Smooth muscle cell (in vitro differentiated cells): Measurements from ENCODE around the gene ASCL2. TPM values are rescaled to one million over a fixed set of nuclear protein-coding genes. Genes with fewer than 3 reads are reported as not detected.

ENCODE experiments used
- DNase-seq: peaks from one replicate; lab custom pipeline; 2025; ENCODE audit not compliant: unreplicated experiment; lab: John Stamatoyannopoulos, UW
- H2AFZ ChIP-seq: fragments of 200-600 bp; sonication (generic); 2 replicates; pipeline ENCODE4 v1.6.0; 2016; ENCODE audit warnings: antibody characterized with exemption, low read depth, mild to moderate bottlenecking
- H3F3A ChIP-seq: fragments of 200-600 bp; sonication (generic); 2 replicates; pipeline ENCODE4 v1.6.0; 2017; ENCODE audit warnings: antibody characterized with exemption, low read depth
- H3K27ac ChIP-seq: fragments of 200-600 bp; sonication (generic); 2 replicates; pipeline ENCODE4 v1.5.1; 2016; ENCODE audit warnings: low read depth, mild to moderate bottlenecking
- H3K27me3 ChIP-seq: fragments of 200-600 bp; sonication (generic); 2 replicates; pipeline ENCODE4 v1.6.1; 2016; ENCODE audit warnings: low read depth, mild to moderate bottlenecking
- H3K36me3 ChIP-seq: fragments of 200-600 bp; sonication (generic); 2 replicates; pipeline ENCODE4 v1.5.1; 2016; ENCODE audit warnings: low read depth
- H3K4me1 ChIP-seq: fragments of 200-600 bp; sonication (generic); 2 replicates; pipeline ENCODE4 v1.5.1; 2016; ENCODE audit warnings: low read depth
- H3K4me2 ChIP-seq: fragments of 200-600 bp; sonication (generic); 2 replicates; pipeline ENCODE4 v1.6.0; 2016; ENCODE audit warnings: mild to moderate bottlenecking
- H3K4me3 ChIP-seq: fragments of 200-600 bp; sonication (generic); 2 replicates; pipeline ENCODE4 v1.5.1; 2016; ENCODE audit warnings: mild to moderate bottlenecking
- H3K79me2 ChIP-seq: fragments of 200-600 bp; sonication (generic); 2 replicates; pipeline ENCODE4 v1.6.0; 2016; ENCODE audit warnings: low read depth, mild to moderate bottlenecking
- H3K9ac ChIP-seq: fragments of 200-600 bp; sonication (generic); 2 replicates; pipeline ENCODE4 v1.6.0; 2016; ENCODE audit warnings: low read depth
- H3K9me3 ChIP-seq: fragments of 200-600 bp; sonication (generic); replicated peaks from 2 replicates; pipeline ENCODE4 v1.5.1; 2016; ENCODE audit warnings: low read depth
- H4K20me1 ChIP-seq: fragments of 200-600 bp; sonication (generic); 2 replicates; pipeline ENCODE4 v1.6.0; 2016; ENCODE audit warnings: low read depth
- WGBS: methylation state at CpG from one replicate; pipeline ENCODE4 v1.1.7; 2016; ENCODE audit warnings: low lambda C conversion rate; 5-methylcytosine and 5-hydroxymethylcytosine counted together
- polyA plus RNA-seq: library from polyadenylated mRNA; unstranded; fragments of >200 nt; fragmentation: Nextera tagmentation; extraction: Ambion mirVana; gene quantifications from 2 replicates; pipeline ENCODE4 v1.2.1, GENCODE V29; 2016
- total RNA-seq: library from RNA; depleted of rRNA; stranded (reverse); fragments of >200 nt; gene quantifications from 2 replicates; pipeline ENCODE4 v1.2.3, GENCODE V29; 2014
- TF ChIP-seq, protein P1 (sequence below): fragments of 200-600 bp; sonication (generic); IDR thresholded peaks from 2 replicates; pipeline ENCODE4 v1.5.1; 2017; ENCODE audit warnings: borderline replicate concordance, mild to moderate bottlenecking, antibody characterized with exemption; ENCODE audit not compliant: insufficient read depth, poor library complexity, severe bottlenecking

The ASCL2 gene
- total and polyA plus RNA-seq, 2 experiments from 2014 or later, result 0.33 TPM; not detected in 1

DNA sequence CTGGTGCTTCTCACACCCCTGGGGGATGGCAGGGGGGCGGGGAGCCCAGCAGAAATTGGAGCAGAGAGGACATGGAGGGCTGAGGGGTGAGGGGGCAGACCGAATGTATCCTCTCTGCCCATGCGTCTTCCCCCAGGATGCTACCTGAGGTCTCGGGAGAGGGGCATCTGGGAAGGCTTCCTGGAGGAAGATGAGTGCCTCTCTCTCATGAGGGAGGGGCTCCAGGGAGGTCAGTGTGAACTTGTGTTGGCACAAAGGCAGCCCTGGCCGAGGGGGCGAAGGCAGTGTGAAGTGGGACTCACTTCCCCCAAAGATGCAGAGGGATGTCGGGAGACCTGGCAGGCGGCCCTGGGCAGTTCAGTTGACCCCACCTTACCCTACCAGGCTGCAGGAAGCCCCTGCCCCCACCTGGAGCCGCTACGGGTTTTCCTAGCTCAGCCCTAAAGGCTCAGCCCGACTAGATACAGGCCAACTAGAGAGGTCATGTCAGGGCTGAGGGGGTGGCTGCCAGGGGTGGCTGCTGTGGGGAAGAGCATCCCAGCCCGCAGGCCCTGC, 10.4 kb downstream of the ASCL2 start:
- H3K27me3 ChIP-seq, result peaks cover 8% of the 10 kb centered on the region
- H3K4me3 ChIP-seq, result no peak overlapping the region
- no peaks in the 10 kb centered on the region for H4K20me1 ChIP-seq
- no peak overlapping the region for H3K4me2 ChIP-seq
- no peak overlapping the region for H3K27ac ChIP-seq
- H3K4me1 ChIP-seq, result no peaks in the 10 kb centered on the region
- WGBS, result 75% methylated on average over 11 of the region's 12 CpGs
- no peak overlapping the region for H2AFZ ChIP-seq
- no peaks in the 10 kb centered on the region for H3F3A ChIP-seq
- H3K36me3 ChIP-seq, result no peaks in the 10 kb centered on the region
- DNase-seq, result no peak
- no peaks in the 10 kb centered on the region for H3K9me3 ChIP-seq
- H3K9ac ChIP-seq, result no peak overlapping the region
- no peaks in the 10 kb centered on the region for H3K79me2 ChIP-seq
- TF ChIP-seq, protein P1, sequence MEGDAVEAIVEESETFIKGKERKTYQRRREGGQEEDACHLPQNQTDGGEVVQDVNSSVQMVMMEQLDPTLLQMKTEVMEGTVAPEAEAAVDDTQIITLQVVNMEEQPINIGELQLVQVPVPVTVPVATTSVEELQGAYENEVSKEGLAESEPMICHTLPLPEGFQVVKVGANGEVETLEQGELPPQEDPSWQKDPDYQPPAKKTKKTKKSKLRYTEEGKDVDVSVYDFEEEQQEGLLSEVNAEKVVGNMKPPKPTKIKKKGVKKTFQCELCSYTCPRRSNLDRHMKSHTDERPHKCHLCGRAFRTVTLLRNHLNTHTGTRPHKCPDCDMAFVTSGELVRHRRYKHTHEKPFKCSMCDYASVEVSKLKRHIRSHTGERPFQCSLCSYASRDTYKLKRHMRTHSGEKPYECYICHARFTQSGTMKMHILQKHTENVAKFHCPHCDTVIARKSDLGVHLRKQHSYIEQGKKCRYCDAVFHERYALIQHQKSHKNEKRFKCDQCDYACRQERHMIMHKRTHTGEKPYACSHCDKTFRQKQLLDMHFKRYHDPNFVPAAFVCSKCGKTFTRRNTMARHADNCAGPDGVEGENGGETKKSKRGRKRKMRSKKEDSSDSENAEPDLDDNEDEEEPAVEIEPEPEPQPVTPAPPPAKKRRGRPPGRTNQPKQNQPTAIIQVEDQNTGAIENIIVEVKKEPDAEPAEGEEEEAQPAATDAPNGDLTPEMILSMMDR, result no peak

DNA sequence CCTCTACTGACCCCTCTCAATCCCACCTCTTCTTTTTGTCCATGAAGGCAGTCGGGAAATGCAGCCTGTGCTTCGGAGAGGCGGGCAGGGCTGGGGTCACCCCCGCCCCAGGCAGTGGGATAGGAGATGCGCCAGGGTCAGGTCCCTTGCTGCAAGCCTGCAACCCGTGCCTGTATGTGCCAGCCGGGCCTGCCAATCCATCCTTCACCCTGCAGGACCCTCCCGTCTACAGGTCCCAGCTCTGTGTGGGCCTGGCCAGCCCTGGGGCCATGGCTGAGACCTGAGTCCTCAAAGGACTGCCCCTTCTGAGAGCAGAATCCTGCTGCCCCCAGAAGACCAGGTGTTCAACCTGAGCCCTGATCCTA, 10.9 kb downstream of the ASCL2 start:
- Histone ChIP-seq H3K9me3 (no peaks in the 10 kb centered on the region), H2AFZ (no peak overlapping the region), H3K36me3 (no peaks in the 10 kb centered on the region), H3K9ac (no peak overlapping the region), H3K4me3 (no peak overlapping the region), H4K20me1 (no peaks in the 10 kb centered on the region), H3K79me2 (no peaks in the 10 kb centered on the region), H3K4me1 (no peaks in the 10 kb centered on the region), H3F3A (no peaks in the 10 kb centered on the region), H3K27ac (no peak overlapping the region), H3K27me3 (peaks cover 3% of the 10 kb centered on the region), H3K4me2 (no peak overlapping the region)
- TF ChIP-seq, protein P1, result no peak
- DNase-seq, result no peak
- 89% methylated on average over 8 of the region's 8 CpGs for WGBS

DNA sequence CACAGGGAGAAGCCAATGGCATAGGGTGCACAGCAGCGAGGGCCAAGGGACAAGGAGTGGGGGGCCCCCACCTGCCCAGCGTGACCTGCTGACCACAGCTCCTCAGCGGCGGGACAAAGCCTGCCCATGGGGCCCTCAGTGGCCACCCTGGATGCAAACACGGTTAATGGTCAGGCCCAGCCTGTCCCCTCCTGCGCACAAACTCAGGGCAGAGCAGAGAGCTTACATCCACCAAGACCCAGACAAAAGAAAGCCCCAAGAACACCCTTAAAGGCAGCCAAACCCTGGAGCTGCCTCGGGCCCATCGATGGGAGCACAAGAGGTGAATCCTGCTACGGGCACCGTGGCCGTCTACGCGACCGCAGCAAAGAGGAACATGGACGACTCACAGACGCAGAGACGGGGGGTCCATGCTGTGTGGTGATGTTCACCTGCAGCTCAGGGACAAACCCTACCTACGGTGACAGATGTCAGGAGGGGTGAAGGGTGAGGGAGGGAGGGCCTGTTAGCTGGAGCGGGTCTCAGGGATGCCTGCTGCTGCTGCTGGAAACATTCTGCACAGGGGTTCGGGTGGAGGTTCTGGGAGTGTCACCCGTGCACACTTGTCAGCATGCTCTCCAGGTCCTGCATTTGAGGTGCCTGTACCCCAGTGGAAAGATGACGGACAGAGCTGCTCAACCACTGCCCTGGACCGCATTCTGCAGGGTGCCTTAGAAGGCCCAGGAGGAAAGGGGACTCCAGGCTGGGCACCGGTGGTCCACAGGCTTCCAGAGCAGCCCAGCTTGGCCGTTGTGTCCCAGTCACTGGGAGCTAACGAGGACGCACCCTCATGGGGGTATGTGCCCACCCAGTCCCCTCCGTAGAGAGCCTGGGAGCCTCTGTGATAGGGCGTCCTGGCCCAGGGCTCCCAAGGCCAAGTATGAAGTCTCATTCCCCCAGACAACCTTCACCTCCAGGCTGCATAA, 11.6 kb downstream of the ASCL2 start:
- TF ChIP-seq, protein P1, result no peak
- Histone ChIP-seq H3K4me1 (no peaks in the 10 kb centered on the region), H3K27me3 (peaks cover 3% of the 10 kb centered on the region), H3K4me3 (no peak overlapping the region), H3K4me2 (no peak overlapping the region), H3K9me3 (no peaks in the 10 kb centered on the region), H2AFZ (no peak overlapping the region), H3K79me2 (no peaks in the 10 kb centered on the region), H4K20me1 (no peaks in the 10 kb centered on the region), H3K27ac (no peak overlapping the region), H3K36me3 (no peaks in the 10 kb centered on the region), H3K9ac (no peak overlapping the region), H3F3A (no peaks in the 10 kb centered on the region)
- no peak for DNase-seq
- 95% methylated on average over 29 of the region's 29 CpGs for WGBS
